Measurements from ENCODE around the gene RNASE4.

DNA sequence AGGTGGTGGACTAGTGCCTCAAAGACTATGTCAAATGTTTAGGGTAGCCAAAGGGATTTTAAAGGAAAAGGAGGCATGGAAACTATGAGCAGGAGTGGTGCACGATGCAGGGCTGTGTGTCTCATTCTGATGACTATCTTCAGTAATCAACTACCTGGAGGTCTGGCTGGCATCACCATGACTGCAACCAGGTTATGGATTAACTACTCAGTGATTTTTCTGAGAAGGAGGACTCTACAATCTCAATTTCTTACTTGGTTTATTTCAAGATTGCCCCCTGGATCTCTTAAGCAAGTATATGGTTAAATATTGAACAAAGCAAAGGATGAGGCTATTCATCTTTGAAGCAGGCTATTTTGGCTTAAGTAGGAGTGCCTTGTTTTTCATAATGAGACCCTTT lies 42.2 kb downstream of the RNASE4 start:
- TF ChIP-seq JUND (IDR thresholded peaks at IDR 0.05) (no peak), POLR2A (IDR thresholded peaks at IDR 0.05; ENCODE audit: borderline replicate concordance, extremely low read depth, insufficient read depth, insufficient read length) (no peak), ZNF274 (IDR thresholded peaks at IDR 0.05; ENCODE audit: low read depth, low read length) (no peak)
- TF ChIP-seq, protein P1, sequence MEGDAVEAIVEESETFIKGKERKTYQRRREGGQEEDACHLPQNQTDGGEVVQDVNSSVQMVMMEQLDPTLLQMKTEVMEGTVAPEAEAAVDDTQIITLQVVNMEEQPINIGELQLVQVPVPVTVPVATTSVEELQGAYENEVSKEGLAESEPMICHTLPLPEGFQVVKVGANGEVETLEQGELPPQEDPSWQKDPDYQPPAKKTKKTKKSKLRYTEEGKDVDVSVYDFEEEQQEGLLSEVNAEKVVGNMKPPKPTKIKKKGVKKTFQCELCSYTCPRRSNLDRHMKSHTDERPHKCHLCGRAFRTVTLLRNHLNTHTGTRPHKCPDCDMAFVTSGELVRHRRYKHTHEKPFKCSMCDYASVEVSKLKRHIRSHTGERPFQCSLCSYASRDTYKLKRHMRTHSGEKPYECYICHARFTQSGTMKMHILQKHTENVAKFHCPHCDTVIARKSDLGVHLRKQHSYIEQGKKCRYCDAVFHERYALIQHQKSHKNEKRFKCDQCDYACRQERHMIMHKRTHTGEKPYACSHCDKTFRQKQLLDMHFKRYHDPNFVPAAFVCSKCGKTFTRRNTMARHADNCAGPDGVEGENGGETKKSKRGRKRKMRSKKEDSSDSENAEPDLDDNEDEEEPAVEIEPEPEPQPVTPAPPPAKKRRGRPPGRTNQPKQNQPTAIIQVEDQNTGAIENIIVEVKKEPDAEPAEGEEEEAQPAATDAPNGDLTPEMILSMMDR (IDR thresholded peaks at IDR 0.05 in 2 of 3, conservative IDR thresholded peaks at IDR 0.05 in 1 of 3; ENCODE audit: borderline replicate concordance in 1 of 3, insufficient read depth in 1 of 3, low read depth in 2 of 3, low read length in 2 of 3), result no peak
- TF ChIP-seq, protein P2, sequence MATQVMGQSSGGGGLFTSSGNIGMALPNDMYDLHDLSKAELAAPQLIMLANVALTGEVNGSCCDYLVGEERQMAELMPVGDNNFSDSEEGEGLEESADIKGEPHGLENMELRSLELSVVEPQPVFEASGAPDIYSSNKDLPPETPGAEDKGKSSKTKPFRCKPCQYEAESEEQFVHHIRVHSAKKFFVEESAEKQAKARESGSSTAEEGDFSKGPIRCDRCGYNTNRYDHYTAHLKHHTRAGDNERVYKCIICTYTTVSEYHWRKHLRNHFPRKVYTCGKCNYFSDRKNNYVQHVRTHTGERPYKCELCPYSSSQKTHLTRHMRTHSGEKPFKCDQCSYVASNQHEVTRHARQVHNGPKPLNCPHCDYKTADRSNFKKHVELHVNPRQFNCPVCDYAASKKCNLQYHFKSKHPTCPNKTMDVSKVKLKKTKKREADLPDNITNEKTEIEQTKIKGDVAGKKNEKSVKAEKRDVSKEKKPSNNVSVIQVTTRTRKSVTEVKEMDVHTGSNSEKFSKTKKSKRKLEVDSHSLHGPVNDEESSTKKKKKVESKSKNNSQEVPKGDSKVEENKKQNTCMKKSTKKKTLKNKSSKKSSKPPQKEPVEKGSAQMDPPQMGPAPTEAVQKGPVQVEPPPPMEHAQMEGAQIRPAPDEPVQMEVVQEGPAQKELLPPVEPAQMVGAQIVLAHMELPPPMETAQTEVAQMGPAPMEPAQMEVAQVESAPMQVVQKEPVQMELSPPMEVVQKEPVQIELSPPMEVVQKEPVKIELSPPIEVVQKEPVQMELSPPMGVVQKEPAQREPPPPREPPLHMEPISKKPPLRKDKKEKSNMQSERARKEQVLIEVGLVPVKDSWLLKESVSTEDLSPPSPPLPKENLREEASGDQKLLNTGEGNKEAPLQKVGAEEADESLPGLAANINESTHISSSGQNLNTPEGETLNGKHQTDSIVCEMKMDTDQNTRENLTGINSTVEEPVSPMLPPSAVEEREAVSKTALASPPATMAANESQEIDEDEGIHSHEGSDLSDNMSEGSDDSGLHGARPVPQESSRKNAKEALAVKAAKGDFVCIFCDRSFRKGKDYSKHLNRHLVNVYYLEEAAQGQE (IDR thresholded peaks at IDR 0.05; ENCODE audit: low read depth), result no peak
